ENCODE measurements around the gene RBM8A. TPM values are rescaled to one million over a fixed set of nuclear protein-coding genes. Genes with fewer than 3 reads are reported as not detected.
A peak's percentile ranks its signal among the peaks of the same experiment; 100 is the strongest.

The RBM8A gene
- polyA plus RNA-seq, 2 of the 4 experiments (the other 2 are of a cell fraction): 240 to 281 TPM

- Histone ChIP-seq H3K4me2 (no peak overlapping the region), H3K9me3 (no peaks in the 10 kb centered on the region), H3K4me3 (no peak overlapping the region), H3K27ac (no peak overlapping the region), H3K4me1 (peaks cover 10% of the 10 kb centered on the region; the same call in 1 of the 3 replicates)
- POLR2A ChIA-PET: interaction anchor here (0.7 kb wide), 1 partner anchor 20 kb away, joined by 3 read pairs; no protein-coding TSS in a partner anchor
- WGBS (ENCODE audit: missing lambda C conversion rate): 79% methylated on average over 5 of the region's 5 CpGs
- TF ChIP-seq ATOH8 (CRISPR knock-in tag; IDR thresholded peaks at IDR 0.05; ENCODE audit: low read depth): no peak
- no peak for TF ChIP-seq MAZ (IDR thresholded peaks at IDR 0.05; ENCODE audit: borderline replicate concordance, low read depth, low read length)
- no peak for TF ChIP-seq GATA3 (IDR thresholded peaks at IDR 0.05; ENCODE audit: borderline replicate concordance)
- no peak for TF ChIP-seq CHD4 (IDR thresholded peaks at IDR 0.05; ENCODE audit: borderline replicate concordance)
- TF ChIP-seq POLR2A (IDR thresholded peaks at IDR 0.05; ENCODE audit: low read length): no peak
- no peak for TF ChIP-seq EP300 (IDR thresholded peaks at IDR 0.05)
- TF ChIP-seq MAX (IDR thresholded peaks at IDR 0.05): no peak
- no peak for TF ChIP-seq TFCP2L1 (CRISPR knock-in tag; IDR thresholded peaks at IDR 0.05)
- TF ChIP-seq CBX2 (IDR thresholded peaks at IDR 0.05; ENCODE audit: borderline replicate concordance, low read depth): no peak
- no peak for FAIRE-seq
- DNase-seq (ENCODE audit: low read depth in 1 of 2, low spot score in 1 of 2): no peak
- ATAC-seq: no peak
- CTCF ChIA-PET: interaction anchor here (0.9 to 8.7 kb wide), 10 partner anchors 9 to 98 kb away, joined by 3 to 78 read pairs (median 8); partner anchors contain the start of genes ITGA10, NUDT17 and RBM8A
These were observed 47.5 kb downstream of the RBM8A start for GRCh38 chr1:145879775-145880174.

- peaks cover 10% of the 10 kb centered on the region; the same call in 1 of the 3 replicates for H3K4me1 ChIP-seq
- CTCF ChIA-PET: interaction anchor here (0.7 to 8.7 kb wide), 8 partner anchors 10 to 129 kb away, joined by 3 to 78 read pairs (median 4); partner anchors contain the start of gene ITGA10
- no peaks in the 10 kb centered on the region for H3K9me3 ChIP-seq
- FAIRE-seq (no peak), ATAC-seq (0 out of 6 replicates have a peak, but pooled peaks have one; percentile 22 to 34), DNase-seq (ENCODE audit: low read depth in 1 of 2, low spot score in 1 of 2) (no peak)
- WGBS (ENCODE audit: missing lambda C conversion rate): 73% methylated on average over 2 of the region's 2 CpGs
- TF ChIP-seq USF2 (IDR thresholded peaks at IDR 0.05): no peak
- TF ChIP-seq HEYL (CRISPR knock-in tag; IDR thresholded peaks at IDR 0.05): no peak
- TF ChIP-seq EHMT2 (IDR thresholded peaks at IDR 0.05; ENCODE audit: low read depth): no peak
- no peak for TF ChIP-seq BCL3 (IDR thresholded peaks at IDR 0.05)
- TF ChIP-seq RFX5 (IDR thresholded peaks at IDR 0.05): no peak
- no peak for TF ChIP-seq SREBF2 (IDR thresholded peaks at IDR 0.05)
- no peak for TF ChIP-seq JUN (IDR thresholded peaks at IDR 0.05)
- no peak for TF ChIP-seq MAZ (IDR thresholded peaks at IDR 0.05; ENCODE audit: borderline replicate concordance, low read depth, low read length)
- TF ChIP-seq E2F6 (IDR thresholded peaks at IDR 0.05; ENCODE audit: borderline replicate concordance, low read depth): no peak
- POLR2A ChIA-PET: no interaction called here
- no peak overlapping the region for H3K4me2 ChIP-seq
- H3K27ac ChIP-seq: no peak overlapping the region
- no peak overlapping the region for H3K4me3 ChIP-seq
These were observed 48.6 kb downstream of the RBM8A start for GRCh38 chr1:145878724-145879123.

- FAIRE-seq (no peak), DNase-seq (ENCODE audit: low read depth in 1 of 2, low spot score in 1 of 2) (no peak), ATAC-seq (peak in 1 of 2 experiments; percentile 34; a peak in 2 of 6 replicates)
- TF ChIP-seq SMC3 (IDR thresholded peaks at IDR 0.05) (no peak), POLR2AphosphoS2 (conservative IDR thresholded peaks at IDR 0.05; ENCODE audit: low read length) (no peak), SREBF2 (IDR thresholded peaks at IDR 0.05) (no peak), CHD2 (IDR thresholded peaks at IDR 0.05; ENCODE audit: low read length, partially characterized antibody) (no peak), HDAC2 (IDR thresholded peaks at IDR 0.05) (no peak), RNF2 (IDR thresholded peaks at IDR 0.05; ENCODE audit: borderline replicate concordance, low read depth) (no peak), BCL3 (IDR thresholded peaks at IDR 0.05) (no peak), BHLHE40 (IDR thresholded peaks at IDR 0.05; ENCODE audit: low read depth, low read length) (no peak)
- POLR2A ChIA-PET: no interaction called here
- Histone ChIP-seq H3K4me2 (no peak overlapping the region), H3K4me3 (no peak overlapping the region), H3K4me1 (peaks cover 10% of the 10 kb centered on the region; the same call in 1 of the 3 replicates), H3K9me3 (no peaks in the 10 kb centered on the region), H3K27ac (no peak overlapping the region)
- 64% methylated on average over 7 of the region's 7 CpGs for WGBS (ENCODE audit: missing lambda C conversion rate)
- CTCF ChIA-PET: interaction anchor here (1.4 to 8.7 kb wide), 4 partner anchors 14 to 129 kb away, joined by 3 to 78 read pairs (median 28); partner anchors contain the start of gene ITGA10
These were observed 49.3 kb downstream of the RBM8A start for GRCh38 chr1:145877923-145878486.

Data from A549 (cell line).